Measurements from ENCODE around the gene CC2D2A.
"Not testable (repeated sequence)": the region's sequence is repeated elsewhere in the genome, so short reads cannot be mapped to it uniquely, and the experiment has no call there.

- not testable (repeated sequence) for TF ChIP-seq CTCF, POLR2A (IDR thresholded peaks at IDR 0.05)
Observed at GRCh38 chr4:15614891-15615290, 145.2 kb downstream of the CC2D2A start.

Measured in transverse colon (tissue), 3 donors.